Activated naive CD8-positive, alpha-beta T cell treated with anti-CD3 and anti-CD28 coated beads, Interleukin-2, amount 50 U/mL, for 16 hours (primary cell): Measurements from ENCODE around the gene KATNB1.
"Not testable (repeated sequence)": the region's sequence is repeated elsewhere in the genome, so short reads cannot be mapped to it uniquely, and the experiment has no call there.

Experiments
- DNase-seq: peaks from one replicate; pipeline ENCODE4 v3.0.0-alpha.2; 2020; ENCODE audit warnings: low read depth, low spot score

The KATNB1 gene

GRCh38 chr16:57700781-57701551 lies 34.6 kb upstream of the KATNB1 start:
- no peak for DNase-seq

GRCh38 chr16:57701759-57702371 lies 33.7 kb upstream of the KATNB1 start:
- DNase-seq: no peak

- no peak for DNase-seq
Measured at GRCh38 chr16:57703416-57704010, 32.1 kb upstream of the KATNB1 start.

- no peak for DNase-seq
Measured at GRCh38 chr16:57704011-57704904, 31.3 kb upstream of the KATNB1 start.

GRCh38 chr16:57704905-57705852 lies 30.4 kb upstream of the KATNB1 start:
- no peak for DNase-seq

GRCh38 chr16:57706717-57707116 lies 28.9 kb upstream of the KATNB1 start:
- no peak for DNase-seq

- DNase-seq: no peak
Measured at GRCh38 chr16:57707331-57707730, 28.2 kb upstream of the KATNB1 start.

GRCh38 chr16:57708168-57708567 lies 27.4 kb upstream of the KATNB1 start:
- no peak for DNase-seq

GRCh38 chr16:57709663-57710062 lies 25.9 kb upstream of the KATNB1 start:
- DNase-seq: no peak

GRCh38 chr16:57711346-57711745 lies 24.2 kb upstream of the KATNB1 start:
- no peak for DNase-seq

- no peak for DNase-seq
Measured at GRCh38 chr16:57711993-57712392, 23.6 kb upstream of the KATNB1 start.

GRCh38 chr16:57712569-57712968 lies 23.0 kb upstream of the KATNB1 start:
- not testable (repeated sequence) for DNase-seq

GRCh38 chr16:57713596-57713995 lies 22.0 kb upstream of the KATNB1 start:
- no peak for DNase-seq

GRCh38 chr16:57714047-57714446 lies 21.5 kb upstream of the KATNB1 start:
- no peak for DNase-seq

- DNase-seq: no peak
Measured at GRCh38 chr16:57720142-57720575, 15.4 kb upstream of the KATNB1 start.

GRCh38 chr16:57721356-57722209 lies 14.0 kb upstream of the KATNB1 start:
- DNase-seq: no peak

- DNase-seq: no peak
Measured at GRCh38 chr16:57722210-57722499, 13.4 kb upstream of the KATNB1 start.

GRCh38 chr16:57722651-57723050 lies 12.9 kb upstream of the KATNB1 start:
- no peak for DNase-seq

GRCh38 chr16:57723170-57723569 lies 12.4 kb upstream of the KATNB1 start:
- no peak for DNase-seq

GRCh38 chr16:57724531-57724930 lies 11.0 kb upstream of the KATNB1 start:
- no peak for DNase-seq
